OCI-LY1 (cell line): ENCODE data around the gene CCDC8.

Source experiments
- H2AFZ ChIP-seq: fragments of 200-600 bp; sonication (generic), shearing (Covaris generic); 2 replicates; pipeline ENCODE4 v1.6.0; 2014; ENCODE audit warnings: antibody characterized with exemption, mild to moderate bottlenecking, low read length
- H3F3A ChIP-seq: fragments of 200-600 bp; sonication (generic), shearing (Covaris generic); 2 replicates; pipeline ENCODE4 v1.6.0; 2014; ENCODE audit warnings: mild to moderate bottlenecking, antibody characterized with exemption, low read length, moderate library complexity; ENCODE audit not compliant: insufficient read depth
- H3K27ac ChIP-seq: fragments of 200-600 bp; sonication (generic); 2 replicates; pipeline ENCODE4 v1.5.1; 2014; ENCODE audit warnings: low read length, mixed run types, mild to moderate bottlenecking, low read depth; ENCODE audit not compliant: poor library complexity, severe bottlenecking
- H3K27me3 ChIP-seq: fragments of 200-600 bp; sonication (generic); 2 replicates; pipeline ENCODE4 v1.6.0; 2014; ENCODE audit warnings: antibody characterized with exemption, mild to moderate bottlenecking, low read length, moderate library complexity; ENCODE audit not compliant: insufficient read depth
- H3K36me3 ChIP-seq: fragments of 200-600 bp; sonication (generic); 2 replicates; pipeline ENCODE4 v1.6.1; 2014; ENCODE audit warnings: mild to moderate bottlenecking, antibody characterized with exemption, low read length, moderate library complexity, mixed read lengths; ENCODE audit not compliant: insufficient read depth
- H3K4me1 ChIP-seq: fragments of 200-600 bp; sonication (generic); 2 replicates; pipeline ENCODE4 v1.5.1; 2014; ENCODE audit warnings: mild to moderate bottlenecking, low read length, moderate library complexity; ENCODE audit not compliant: insufficient read depth, severe bottlenecking
- H3K4me2 ChIP-seq: fragments of 200-600 bp; sonication (generic), shearing (Covaris generic); 2 replicates; pipeline ENCODE4 v1.6.1; 2014; ENCODE audit warnings: low read length
- H3K4me3 ChIP-seq: fragments of 200-600 bp; sonication (generic); 2 replicates; pipeline ENCODE4 v1.5.1; 2014; ENCODE audit warnings: low read length, low read depth, mild to moderate bottlenecking, mixed read lengths; ENCODE audit not compliant: poor library complexity, severe bottlenecking
- H3K79me2 ChIP-seq: fragments of 200-600 bp; shearing (Covaris generic); 2 replicates; pipeline ENCODE4 v1.6.1; 2016; ENCODE audit warnings: mixed run types, low read length, mixed read lengths; ENCODE audit not compliant: insufficient read depth
- H3K9ac ChIP-seq: fragments of 200-600 bp; sonication (generic), shearing (Covaris generic); 2 replicates; pipeline ENCODE4 v1.6.1; 2014; ENCODE audit warnings: mild to moderate bottlenecking, low read length, mixed read lengths
- H3K9me2 ChIP-seq: fragments of 200-600 bp; sonication (generic), shearing (Covaris generic); 2 replicates; pipeline ENCODE4 v1.6.1; 2014; ENCODE audit warnings: low read depth, mild to moderate bottlenecking, low read length, mixed read lengths
- H3K9me3 ChIP-seq: fragments of 200-600 bp; shearing (Covaris generic); 2 replicates; pipeline ENCODE4 v1.6.1; 2014; ENCODE audit warnings: low read length, mixed read lengths
- H4K20me1 ChIP-seq: fragments of 200-600 bp; sonication (generic), shearing (Covaris generic); 2 replicates; pipeline ENCODE4 v1.6.0; 2016; ENCODE audit warnings: mild to moderate bottlenecking, low read length; ENCODE audit not compliant: insufficient read depth
- EZH2 ChIP-seq: fragments of 200-600 bp; sonication (generic), shearing (Covaris generic); IDR thresholded peaks from 2 replicates; pipeline ENCODE4 v1.8.0; 2017; ENCODE audit warnings: borderline replicate concordance, mixed run types, mild to moderate bottlenecking, antibody characterized with exemption, low read length, moderate library complexity, mixed read lengths
- TF ChIP-seq, protein P1 (sequence below): fragments of 200-600 bp; sonication (generic), shearing (Covaris generic); IDR thresholded peaks from 2 replicates; pipeline ENCODE4 v1.5.1; 2017; ENCODE audit warnings: mild to moderate bottlenecking, antibody characterized with exemption, low read length, moderate library complexity, mixed read lengths

The CCDC8 gene

DNA sequence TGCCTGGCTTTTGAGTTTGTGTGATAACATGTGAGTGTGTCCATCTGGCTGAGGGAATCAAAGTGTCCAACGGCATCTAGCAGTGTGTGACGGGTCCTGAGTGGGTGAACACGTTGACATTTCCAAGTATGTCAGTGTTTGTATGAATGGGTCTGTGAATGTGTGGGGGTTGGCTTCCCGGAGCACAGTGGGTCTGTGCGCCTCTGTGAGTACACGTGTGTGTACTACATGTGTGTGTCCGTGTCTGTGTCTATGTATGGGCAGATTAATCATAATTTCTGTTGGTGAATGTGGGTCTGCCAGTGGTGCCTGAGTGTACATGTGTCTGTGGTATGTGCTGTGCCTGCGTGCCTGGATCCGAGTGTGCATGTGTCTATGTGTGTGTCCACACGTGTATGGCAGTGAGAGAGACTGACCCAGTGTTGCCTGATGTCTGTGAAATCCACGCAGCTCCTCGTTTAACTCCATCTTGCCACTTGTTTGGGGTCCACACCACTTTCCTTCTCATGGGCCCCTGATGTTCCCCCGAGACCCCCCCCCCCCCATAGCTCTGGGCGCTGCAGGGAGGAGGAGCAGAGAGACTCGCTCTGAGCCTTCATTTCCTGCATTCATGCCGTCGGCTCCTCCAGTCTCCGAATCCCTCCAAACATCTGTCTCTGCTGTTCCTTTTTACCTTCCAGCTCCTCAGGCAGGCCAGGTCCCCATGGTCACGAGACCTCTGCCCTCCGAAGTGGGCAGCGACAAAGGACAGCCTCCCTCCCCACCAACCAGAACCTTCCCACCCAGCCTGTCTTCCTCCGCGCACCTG, 5.3 kb downstream of the CCDC8 start:
- no peak overlapping the region for H3K4me2 ChIP-seq
- H3K9ac ChIP-seq: no peak overlapping the region

DNA sequence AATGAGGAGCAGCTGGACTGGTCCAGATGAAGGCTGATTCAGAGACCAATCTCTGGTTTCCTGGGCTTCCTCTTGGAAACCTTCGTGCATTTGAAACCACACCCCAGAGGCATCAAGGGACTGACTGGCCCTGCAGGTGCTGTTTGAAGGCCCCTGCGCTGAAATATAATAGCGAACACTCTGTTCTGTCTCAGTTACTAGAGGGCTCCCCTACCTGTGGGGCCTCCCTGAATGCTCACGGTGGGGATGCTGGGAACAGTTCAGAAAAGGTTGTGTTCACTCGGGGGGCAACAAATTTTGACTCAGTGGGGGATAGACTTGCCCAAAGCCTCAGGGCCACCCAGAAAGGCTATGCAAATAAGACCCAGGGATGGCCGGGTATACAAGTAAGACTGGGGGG, 6.4 kb downstream of the CCDC8 start:
- H3K4me1 ChIP-seq: no peaks in the 10 kb centered on the region
- no peak overlapping the region for H3K9ac ChIP-seq

More for the DNA sequence above, 5.3 kb downstream of the CCDC8 start:
- H3K9me3 ChIP-seq: no peaks in the 10 kb centered on the region
- no peaks in the 10 kb centered on the region for H3F3A ChIP-seq
- no peak overlapping the region for H3K4me3 ChIP-seq
- H3K27ac ChIP-seq: no peak overlapping the region
- H2AFZ ChIP-seq: no peak overlapping the region
- no peaks in the 10 kb centered on the region for H3K36me3 ChIP-seq
- H3K27me3 ChIP-seq: no peaks in the 10 kb centered on the region
- H4K20me1 ChIP-seq: no peaks in the 10 kb centered on the region
- no peaks in the 10 kb centered on the region for H3K79me2 ChIP-seq
- no peaks in the 10 kb centered on the region for H3K4me1 ChIP-seq
- H3K9me2 ChIP-seq: no peaks in the 10 kb centered on the region
- TF ChIP-seq EZH2: no peak
- TF ChIP-seq, protein P1, sequence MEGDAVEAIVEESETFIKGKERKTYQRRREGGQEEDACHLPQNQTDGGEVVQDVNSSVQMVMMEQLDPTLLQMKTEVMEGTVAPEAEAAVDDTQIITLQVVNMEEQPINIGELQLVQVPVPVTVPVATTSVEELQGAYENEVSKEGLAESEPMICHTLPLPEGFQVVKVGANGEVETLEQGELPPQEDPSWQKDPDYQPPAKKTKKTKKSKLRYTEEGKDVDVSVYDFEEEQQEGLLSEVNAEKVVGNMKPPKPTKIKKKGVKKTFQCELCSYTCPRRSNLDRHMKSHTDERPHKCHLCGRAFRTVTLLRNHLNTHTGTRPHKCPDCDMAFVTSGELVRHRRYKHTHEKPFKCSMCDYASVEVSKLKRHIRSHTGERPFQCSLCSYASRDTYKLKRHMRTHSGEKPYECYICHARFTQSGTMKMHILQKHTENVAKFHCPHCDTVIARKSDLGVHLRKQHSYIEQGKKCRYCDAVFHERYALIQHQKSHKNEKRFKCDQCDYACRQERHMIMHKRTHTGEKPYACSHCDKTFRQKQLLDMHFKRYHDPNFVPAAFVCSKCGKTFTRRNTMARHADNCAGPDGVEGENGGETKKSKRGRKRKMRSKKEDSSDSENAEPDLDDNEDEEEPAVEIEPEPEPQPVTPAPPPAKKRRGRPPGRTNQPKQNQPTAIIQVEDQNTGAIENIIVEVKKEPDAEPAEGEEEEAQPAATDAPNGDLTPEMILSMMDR: no peak

DNA sequence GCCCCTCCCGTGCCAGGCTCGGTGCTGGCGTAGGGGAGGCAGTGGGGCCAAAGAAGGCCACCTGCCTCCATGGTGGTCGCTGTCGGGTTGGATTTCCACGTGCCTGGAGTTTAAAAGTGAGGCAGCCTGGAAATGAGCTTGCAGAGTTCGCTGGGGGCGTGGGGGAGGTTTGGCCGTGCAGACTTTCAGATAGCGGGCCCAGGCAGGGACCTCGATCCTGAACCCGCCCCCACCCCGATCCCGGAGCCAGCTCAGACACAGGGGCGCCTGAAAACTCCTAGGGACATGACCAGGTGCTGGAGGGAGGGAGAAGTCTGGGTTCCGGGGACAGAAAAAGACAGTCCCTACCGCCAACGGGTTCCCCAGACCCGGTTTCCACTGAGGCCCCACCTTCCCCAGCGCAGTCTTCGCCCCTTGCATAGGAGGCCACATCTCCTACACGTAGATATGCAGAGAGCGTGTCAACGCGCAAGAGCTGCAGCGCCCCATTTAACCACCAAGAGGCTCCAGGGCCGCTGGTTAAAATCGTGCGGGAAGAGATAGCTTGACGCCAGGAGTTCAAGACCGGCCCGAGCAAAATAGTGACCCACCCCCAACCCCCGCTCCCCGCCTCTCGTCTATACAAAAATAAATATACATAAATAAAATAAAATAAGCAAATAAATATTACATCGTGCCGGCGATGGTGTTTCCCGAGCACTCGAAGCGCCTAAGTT, 8.5 kb downstream of the CCDC8 start:
- H3K4me1 ChIP-seq: no peaks in the 10 kb centered on the region
- H3K9ac ChIP-seq: no peak overlapping the region
- no peak overlapping the region for H3K27ac ChIP-seq
- no peaks in the 10 kb centered on the region for H3K79me2 ChIP-seq
- no peaks in the 10 kb centered on the region for H3K9me2 ChIP-seq
- no peaks in the 10 kb centered on the region for H4K20me1 ChIP-seq
- H3K4me2 ChIP-seq: no peak overlapping the region
- no peaks in the 10 kb centered on the region for H3F3A ChIP-seq
- H3K9me3 ChIP-seq: no peaks in the 10 kb centered on the region
- no peaks in the 10 kb centered on the region for H3K27me3 ChIP-seq
- no peak for TF ChIP-seq EZH2
- TF ChIP-seq, protein P1: no peak
- no peak overlapping the region for H3K4me3 ChIP-seq
- H2AFZ ChIP-seq: no peak overlapping the region
- H3K36me3 ChIP-seq: no peaks in the 10 kb centered on the region

More for the DNA sequence above, 6.4 kb downstream of the CCDC8 start:
- H3K4me2 ChIP-seq: no peak overlapping the region
- no peak overlapping the region for H3K27ac ChIP-seq
- H4K20me1 ChIP-seq: no peaks in the 10 kb centered on the region
- no peaks in the 10 kb centered on the region for H3K79me2 ChIP-seq
- no peaks in the 10 kb centered on the region for H3K9me2 ChIP-seq
- no peaks in the 10 kb centered on the region for H3K36me3 ChIP-seq
- H3K27me3 ChIP-seq: no peaks in the 10 kb centered on the region
- no peaks in the 10 kb centered on the region for H3K9me3 ChIP-seq
- no peaks in the 10 kb centered on the region for H3F3A ChIP-seq
- H3K4me3 ChIP-seq: no peak overlapping the region
- H2AFZ ChIP-seq: no peak overlapping the region
- TF ChIP-seq, protein P1: no peak
- TF ChIP-seq EZH2: no peak
